Thyroid gland (tissue), 4 donors: ENCODE data around the gene RALGPS2. TPM values are rescaled to one million over a fixed set of nuclear protein-coding genes. Genes with fewer than 3 reads are reported as not detected.
A peak's percentile ranks its signal among the peaks of the same experiment; 100 is the strongest.

Experiments used
- DNase-seq, 2 donors: peaks; one replicate each; pipeline ENCODE4 v3.0.0-alpha.2; 2019
- H3K27ac ChIP-seq, 3 donors: fragments of 200-600 bp; sonication (generic); 1 replicate in 2 of 3; 2 replicates in 1 of 3; pipeline ENCODE4 v1.5.1; 2016 to 2019; ENCODE audit warnings: mild to moderate bottlenecking in 1 of 3, moderate library complexity in 1 of 3
- H3K27me3 ChIP-seq: fragments of 200-600 bp; sonication (generic); one replicate; pipeline ENCODE4 v1.5.1; 2019
- H3K36me3 ChIP-seq, 2 donors: fragments of 200-600 bp; sonication (generic); one replicate each; pipeline ENCODE4 v1.5.1; 2016 to 2019
- H3K4me1 ChIP-seq, 2 donors: fragments of 200-600 bp; sonication (generic); one replicate each; pipeline ENCODE4 v1.5.1; 2017 to 2019
- H3K4me3 ChIP-seq, 3 donors: fragments of 200-600 bp; sonication (generic); replicated peaks in 1 of 3; 1 replicate in 2 of 3; 2 replicates in 1 of 3; pipeline ENCODE4 v1.5.1; 2016; ENCODE audit warnings: mild to moderate bottlenecking in 1 of 3
- H3K9me3 ChIP-seq: fragments of 200-600 bp; sonication (generic); one replicate; pipeline ENCODE4 v1.5.1; 2017
- POLR2A ChIP-seq, 2 donors: fragments of 450-650 bp; IDR thresholded peaks; one replicate each; pipeline ENCODE4 v1.6.1; 2017; ENCODE audit warnings: antibody characterized with exemption in 2 of 2, mild to moderate bottlenecking in 2 of 2, moderate library complexity in 1 of 2
- WGBS, 2 donors: methylation state at CpG; one replicate each; pipeline ENCODE4 v1.1.5; 2017; 5-methylcytosine and 5-hydroxymethylcytosine counted together
- intact Hi-C: fragments of 100-400 bp; cut with DNase I; formaldehyde crosslinking; loops from one replicate; pipeline ENCODE4 v1.15.1; 2023
- total RNA-seq, 4 donors: library from RNA; depleted of rRNA; stranded (reverse); fragments of >200 nt; gene quantifications; one replicate each; pipeline ENCODE4 v1.2.3, GENCODE V29; 2016
- TF ChIP-seq, protein P1 (sequence below), 6 experiments: fragments of 200-600 bp in 3 of 6; fragments of 450-650 bp in 3 of 6; sonication (generic) in 3 of 6; IDR thresholded peaks; one replicate each; pipeline ENCODE4 v1.5.1; 2016 to 2019; ENCODE audit warnings: antibody characterized with exemption in 6 of 6, mild to moderate bottlenecking in 2 of 6, inconsistent platforms in 1 of 6, moderate library complexity in 1 of 6

RALGPS2 gene
- total RNA-seq, 4 donors from 2014 or later, result 15.3 to 31.4 (median 17.7) TPM

- no peak for DNase-seq
- Histone ChIP-seq H3K27ac (peak overlapping the region; percentile 63 to 70 (median 70)), H3K36me3 (no peaks in the 10 kb centered on the region), H3K4me1 (peaks cover 4 to 17% of the 10 kb centered on the region in 2 donors), H3K4me3 (no peak overlapping the region), H3K9me3 (no peaks in the 10 kb centered on the region), H3K27me3 (no peaks in the 10 kb centered on the region)
- intact Hi-C loops, result no loop called here
- no peak for TF ChIP-seq POLR2A (IDR thresholded peaks at IDR 0.05)
- TF ChIP-seq, protein P1, sequence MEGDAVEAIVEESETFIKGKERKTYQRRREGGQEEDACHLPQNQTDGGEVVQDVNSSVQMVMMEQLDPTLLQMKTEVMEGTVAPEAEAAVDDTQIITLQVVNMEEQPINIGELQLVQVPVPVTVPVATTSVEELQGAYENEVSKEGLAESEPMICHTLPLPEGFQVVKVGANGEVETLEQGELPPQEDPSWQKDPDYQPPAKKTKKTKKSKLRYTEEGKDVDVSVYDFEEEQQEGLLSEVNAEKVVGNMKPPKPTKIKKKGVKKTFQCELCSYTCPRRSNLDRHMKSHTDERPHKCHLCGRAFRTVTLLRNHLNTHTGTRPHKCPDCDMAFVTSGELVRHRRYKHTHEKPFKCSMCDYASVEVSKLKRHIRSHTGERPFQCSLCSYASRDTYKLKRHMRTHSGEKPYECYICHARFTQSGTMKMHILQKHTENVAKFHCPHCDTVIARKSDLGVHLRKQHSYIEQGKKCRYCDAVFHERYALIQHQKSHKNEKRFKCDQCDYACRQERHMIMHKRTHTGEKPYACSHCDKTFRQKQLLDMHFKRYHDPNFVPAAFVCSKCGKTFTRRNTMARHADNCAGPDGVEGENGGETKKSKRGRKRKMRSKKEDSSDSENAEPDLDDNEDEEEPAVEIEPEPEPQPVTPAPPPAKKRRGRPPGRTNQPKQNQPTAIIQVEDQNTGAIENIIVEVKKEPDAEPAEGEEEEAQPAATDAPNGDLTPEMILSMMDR (IDR thresholded peaks at IDR 0.05), result no peak
- WGBS, 2 donors, result 44 to 60% methylated on average over 10 to 11 of the region's 11 CpGs
These were observed 213.3 kb downstream of the RALGPS2 start for GRCh38 chr1:178938101-178938958.

DNA sequence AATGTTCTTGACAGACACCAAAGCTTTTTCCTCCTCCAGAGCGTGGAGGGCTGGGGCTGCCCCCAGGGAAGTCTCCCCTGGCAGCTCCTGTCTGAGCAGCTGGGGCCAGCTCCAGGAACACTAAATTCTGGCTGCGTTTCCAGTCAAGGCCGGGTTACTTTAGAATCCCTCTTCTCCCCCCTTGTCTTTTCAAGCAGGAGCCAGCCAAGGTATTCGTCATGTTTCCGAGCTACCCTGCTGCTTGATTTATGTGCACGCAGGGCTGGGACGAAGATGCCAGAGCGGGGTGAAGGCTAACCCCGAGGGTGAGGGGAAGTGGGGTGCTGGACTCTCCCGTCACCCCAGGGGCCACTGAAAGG lies 213.9 kb downstream of the RALGPS2 start:
- intact Hi-C loops, result no loop called here
- Histone ChIP-seq H3K4me3 (no peak overlapping the region), H3K4me1 (peaks cover 4 to 12% of the 10 kb centered on the region in 2 donors), H3K9me3 (no peaks in the 10 kb centered on the region), H3K36me3 (no peaks in the 10 kb centered on the region), H3K27me3 (no peaks in the 10 kb centered on the region), H3K27ac (peak overlapping the region; percentile 21 to 70 (median 63))
- TF ChIP-seq, protein P1 (IDR thresholded peaks at IDR 0.05), result no peak
- no peak for TF ChIP-seq POLR2A (IDR thresholded peaks at IDR 0.05)
- peak; percentile 61 to 65 for DNase-seq
- WGBS, 2 donors, result 33 to 47% methylated on average over 10 of the region's 10 CpGs

DNA sequence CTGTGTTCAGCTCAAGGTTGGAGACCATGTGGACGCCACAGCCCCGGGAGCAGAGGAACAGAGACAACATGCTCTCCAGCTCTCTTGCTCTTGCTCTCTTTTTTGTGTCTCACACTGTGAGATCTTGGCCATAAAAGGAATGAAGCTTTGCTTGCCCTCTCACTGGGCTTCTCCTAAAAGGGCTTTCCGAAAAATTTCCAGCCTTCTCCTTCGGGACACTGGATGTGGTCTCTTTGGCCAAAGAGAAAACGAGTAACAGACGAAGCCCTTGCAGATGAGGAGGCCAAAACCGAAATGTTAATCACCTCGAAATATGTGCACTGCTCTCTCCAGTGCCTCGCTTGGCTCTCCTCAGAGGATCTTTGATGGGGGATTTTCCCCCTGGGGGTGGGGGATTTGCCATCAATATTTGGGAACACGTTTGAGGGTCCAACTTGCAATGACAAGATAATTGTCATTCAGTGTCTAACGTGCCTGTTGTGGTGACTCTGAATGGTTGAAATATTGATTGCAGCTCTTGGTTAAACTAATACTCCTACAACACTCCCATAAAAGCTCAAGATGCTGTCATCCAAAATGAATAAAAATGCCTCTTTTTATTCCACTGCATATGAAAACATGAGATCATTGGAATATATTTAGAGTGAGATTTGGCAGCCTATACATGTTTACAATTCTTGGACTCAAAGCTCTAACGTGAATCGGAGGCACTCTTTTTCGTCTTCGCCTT lies 214.5 kb downstream of the RALGPS2 start:
- Histone ChIP-seq H3K4me3 (no peak overlapping the region), H3K36me3 (no peaks in the 10 kb centered on the region), H3K9me3 (no peaks in the 10 kb centered on the region), H3K27ac (peak overlapping the region; percentile 21 to 70 (median 63)), H3K4me1 (peaks cover 4 to 11% of the 10 kb centered on the region in 2 donors), H3K27me3 (no peaks in the 10 kb centered on the region)
- intact Hi-C loops, result no loop called here
- TF ChIP-seq, protein P1 (IDR thresholded peaks at IDR 0.05), result no peak
- TF ChIP-seq POLR2A (IDR thresholded peaks at IDR 0.05), result no peak
- no peak for DNase-seq
- WGBS, 2 donors, result 73 to 76% methylated on average over 15 of the region's 15 CpGs

GRCh38 chr1:178940068-178940765 lies 215.2 kb downstream of the RALGPS2 start:
- 77 to 79% methylated on average over 7 of the region's 7 CpGs for WGBS, 2 donors
- DNase-seq, result no peak
- no peaks in the 10 kb centered on the region for H3K9me3 ChIP-seq
- no peaks in the 10 kb centered on the region for H3K36me3 ChIP-seq
- no peak overlapping the region for H3K4me3 ChIP-seq
- no peaks in the 10 kb centered on the region for H3K27me3 ChIP-seq
- intact Hi-C loops, result no loop called here
- TF ChIP-seq, protein P1 (IDR thresholded peaks at IDR 0.05), result no peak
- no peak for TF ChIP-seq POLR2A (IDR thresholded peaks at IDR 0.05)
- H3K4me1 ChIP-seq, result peaks cover 4 to 11% of the 10 kb centered on the region in 2 donors
- peak overlapping the region in 2 of 3 donors; percentile 63 to 70 for H3K27ac ChIP-seq
